Stimulated activated CD4-positive, alpha-beta T cell treated with anti-CD3 and anti-CD28 coated beads, TNF-alpha, amount 100 ng/mL, for 48 hours (primary cell): ENCODE data around the gene KANK2.
"Not testable (repeated sequence)": the region's sequence is repeated elsewhere in the genome, so short reads cannot be mapped to it uniquely, and the experiment has no call there.

Source experiments
- DNase-seq, 3 donors: peaks; one replicate each; pipeline ENCODE4 v3.0.0-alpha.2; 2020; ENCODE audit warnings: low read depth in 3 of 3

The KANK2 gene

DNA sequence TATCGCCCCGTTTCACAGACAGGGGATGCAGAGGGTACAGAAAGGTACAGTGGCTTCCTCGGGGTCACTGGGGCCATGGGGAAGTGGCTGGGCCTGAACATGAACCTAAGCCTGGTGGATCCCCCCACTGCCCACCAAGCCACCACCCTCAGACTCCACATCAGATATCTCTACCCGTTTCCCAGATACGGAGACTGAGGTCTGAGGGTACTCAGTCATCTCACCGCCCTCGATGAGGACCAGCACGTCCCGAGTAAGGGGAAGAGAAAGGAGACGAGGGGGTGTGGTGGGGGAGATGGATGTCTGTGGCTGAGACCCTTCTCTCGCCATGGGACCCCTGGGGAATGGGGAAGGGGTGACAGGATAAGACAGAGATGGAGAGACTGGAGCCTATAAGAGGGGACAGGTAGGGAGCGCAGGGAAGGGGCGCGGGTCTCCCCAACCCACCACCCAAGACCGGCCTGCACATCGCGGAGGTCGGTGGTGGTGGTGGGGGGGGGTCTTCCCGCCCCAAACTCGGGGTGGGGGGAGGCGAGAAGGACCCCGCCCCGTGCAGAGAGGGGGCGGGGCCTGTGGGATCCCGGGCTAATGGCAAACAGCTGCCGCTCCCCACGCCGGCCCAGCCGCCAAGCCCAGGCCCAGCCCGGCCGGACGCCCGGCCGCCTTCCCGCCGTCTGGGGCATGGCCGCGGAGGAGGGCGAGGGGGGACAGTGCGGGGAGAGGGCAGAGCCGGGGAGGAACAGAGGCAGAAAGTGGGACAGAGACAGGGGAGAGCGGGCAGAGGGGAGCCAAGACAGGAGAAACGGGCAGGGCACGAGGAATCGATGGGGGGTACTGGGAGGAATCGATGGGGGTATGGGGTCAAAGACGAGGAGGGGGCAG is 698 bp downstream of the KANK2 start:
- no peak for DNase-seq

DNA sequence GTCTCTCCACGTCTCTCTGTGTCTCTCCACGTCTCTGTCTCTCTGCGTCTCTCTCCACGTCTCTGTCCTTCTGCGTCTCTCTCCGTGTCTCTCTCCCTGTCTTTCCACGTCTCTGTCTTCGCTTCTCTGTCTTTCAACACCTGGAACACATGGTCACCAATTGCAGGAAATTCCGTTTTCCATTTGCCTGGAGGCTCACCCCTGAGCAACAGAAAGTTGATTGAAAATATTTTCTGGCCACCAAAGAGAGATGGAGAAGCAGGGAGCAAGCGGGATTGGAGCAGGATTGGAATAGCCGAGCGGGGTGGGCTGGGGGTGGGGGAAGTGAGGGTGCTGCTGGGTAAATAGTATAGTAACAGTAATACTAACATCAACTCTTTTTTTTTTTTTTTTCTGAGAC is 1.7 kb downstream of the KANK2 start:
- no peak for DNase-seq

DNA sequence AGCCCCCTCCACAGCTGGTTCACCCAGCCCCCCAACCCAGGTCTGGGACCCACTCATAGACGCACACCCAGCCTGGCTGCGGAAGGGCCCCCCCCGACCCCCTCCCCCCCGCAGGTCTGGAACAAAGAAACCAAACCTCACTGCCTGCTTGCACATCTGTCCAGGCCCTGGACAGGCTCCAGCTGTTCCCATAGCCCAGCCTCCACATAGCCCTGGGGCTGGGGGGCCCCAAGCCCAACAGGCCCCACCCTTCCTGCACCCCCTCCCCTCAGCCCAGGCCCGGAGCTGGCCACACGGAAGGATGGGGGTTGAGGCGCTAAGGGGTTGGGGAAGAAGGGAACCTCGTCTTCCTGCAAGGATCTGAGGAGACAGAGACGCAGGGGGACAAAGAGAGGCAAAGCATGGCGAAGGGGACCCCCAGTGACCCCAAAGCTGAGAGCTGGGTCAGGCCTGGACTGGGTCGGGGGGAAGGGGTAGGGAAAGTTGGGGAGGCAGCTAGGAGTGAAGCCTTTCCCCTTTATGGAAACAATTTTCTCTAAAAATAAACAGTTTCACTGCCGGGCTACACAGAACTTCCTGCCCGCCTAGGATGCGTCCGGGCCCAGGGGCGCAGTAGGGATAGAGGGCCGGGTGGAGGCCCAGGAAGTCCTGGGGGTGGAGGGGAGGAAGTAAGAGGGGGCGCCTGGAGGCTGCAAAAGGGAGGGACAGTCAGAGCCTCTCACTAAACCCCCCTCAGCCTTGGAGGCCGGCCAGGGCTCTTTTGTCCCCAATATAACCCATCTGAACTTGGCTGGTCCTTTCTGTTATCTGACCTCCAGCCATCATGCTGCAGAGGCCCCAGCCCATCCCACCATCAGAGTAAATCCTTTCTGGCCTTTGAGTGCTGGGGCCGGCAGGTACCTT is 2.4 kb downstream of the KANK2 start:
- DNase-seq: no peak

DNA sequence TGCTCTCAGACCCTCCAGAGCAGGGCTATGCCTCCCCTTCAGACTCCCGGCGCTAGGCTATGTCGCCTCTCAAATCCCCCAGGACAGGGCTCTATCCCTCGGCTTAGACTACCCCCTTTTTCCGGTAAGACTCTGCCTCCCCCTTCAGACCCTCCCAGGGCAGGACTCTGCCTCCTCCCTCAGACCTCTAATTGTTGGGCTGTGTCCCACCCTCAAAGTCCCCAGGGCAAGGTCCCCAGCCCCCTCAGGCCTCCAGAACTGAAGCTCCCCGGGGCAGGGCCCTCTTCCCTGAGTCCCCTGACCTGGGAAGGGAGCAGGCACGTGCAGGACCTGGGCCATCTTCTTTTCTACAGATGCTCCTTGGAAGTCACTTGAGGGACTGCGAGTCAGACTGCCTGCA is 3.2 kb downstream of the KANK2 start:
- no peak for DNase-seq

DNA sequence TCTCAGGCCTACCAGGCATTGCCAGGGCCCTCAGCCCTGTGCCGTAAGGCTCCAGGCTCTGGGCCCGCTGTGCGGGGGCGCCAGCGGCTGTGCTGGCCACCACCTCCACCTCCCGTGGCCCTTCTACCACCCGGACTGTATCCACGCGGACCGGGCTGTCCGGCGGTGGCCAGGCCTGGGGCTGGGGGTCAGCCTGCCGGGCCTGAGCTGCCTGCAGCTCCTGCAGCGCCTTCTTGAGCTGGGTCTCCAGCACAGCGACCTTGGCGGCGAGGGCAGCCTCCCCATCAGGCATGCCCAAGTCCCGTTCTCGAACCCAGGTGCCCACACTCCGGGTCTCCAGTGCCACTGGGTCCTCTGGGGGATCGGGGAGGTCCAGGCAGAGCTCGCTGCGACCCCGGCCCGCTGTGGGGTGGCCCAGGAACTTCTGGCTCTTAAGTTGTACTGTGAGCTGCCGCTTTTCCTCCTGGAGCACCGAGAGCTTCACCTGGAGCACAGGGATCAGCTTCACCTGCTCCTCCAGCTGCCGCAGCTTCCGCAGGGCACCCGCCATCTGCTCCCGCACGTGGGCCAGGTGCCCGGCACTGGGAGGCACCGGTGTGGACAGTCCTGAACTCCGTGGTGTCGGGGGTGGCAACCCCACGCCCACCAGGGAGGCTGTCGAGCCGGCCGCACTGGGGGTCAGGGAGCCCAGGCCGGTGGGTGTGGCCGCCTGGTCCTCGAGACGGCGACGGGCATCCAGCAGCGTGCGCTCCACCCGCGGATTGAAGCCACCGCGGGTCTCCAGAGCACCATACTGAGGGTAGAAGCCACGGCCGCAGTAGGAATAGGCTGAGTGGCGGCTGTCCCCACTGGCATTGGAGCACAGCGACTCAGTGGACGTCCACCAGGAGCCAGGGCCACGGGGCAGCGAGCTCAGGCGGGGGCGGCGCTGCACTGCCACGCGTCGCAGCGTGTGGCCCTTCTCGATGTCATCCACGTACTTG is 4.1 kb downstream of the KANK2 start:
- no peak for DNase-seq

DNA sequence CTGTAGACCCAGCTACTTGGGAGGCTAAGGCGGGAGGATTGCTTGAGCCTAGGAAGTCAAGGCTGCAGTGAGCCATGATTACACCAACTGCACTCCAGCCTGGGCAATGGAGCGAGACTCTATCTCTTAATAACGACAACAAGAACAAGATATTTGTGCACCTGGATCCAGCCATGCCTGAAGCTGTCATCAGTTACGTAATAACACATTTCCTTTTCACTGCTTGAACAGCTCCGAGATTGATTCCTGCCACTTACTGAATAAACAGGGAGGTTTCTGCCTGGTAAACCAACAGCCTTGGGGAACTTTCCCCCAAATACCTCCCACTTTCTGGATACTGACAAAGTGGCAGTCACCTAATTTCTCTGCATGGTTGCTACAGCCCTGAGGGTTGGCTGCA is 5.4 kb downstream of the KANK2 start:
- DNase-seq: no peak

DNA sequence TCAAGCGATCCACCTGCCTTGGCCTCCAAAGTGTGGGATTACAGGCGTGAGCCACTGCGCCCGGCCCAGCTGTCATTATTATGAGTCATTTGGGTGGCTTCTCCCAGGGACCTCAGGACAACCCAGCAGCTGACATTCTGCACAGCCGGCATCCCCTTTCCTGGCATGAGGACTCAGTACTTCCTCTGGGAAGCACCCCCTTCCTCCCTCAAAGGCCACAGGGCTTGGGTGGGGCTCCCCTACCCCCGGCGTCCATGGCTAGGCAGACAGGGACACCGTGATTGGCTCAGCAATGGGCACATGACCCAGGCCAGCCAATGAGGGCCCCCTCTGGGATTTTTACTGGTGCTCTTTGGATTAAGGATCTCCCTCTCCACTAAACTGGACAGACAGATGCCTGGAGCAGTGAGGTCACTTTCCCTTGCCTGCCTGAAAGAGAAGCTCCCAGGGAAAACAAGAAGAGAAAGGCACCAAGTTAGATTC is 6.0 kb downstream of the KANK2 start:
- no peak for DNase-seq

DNA sequence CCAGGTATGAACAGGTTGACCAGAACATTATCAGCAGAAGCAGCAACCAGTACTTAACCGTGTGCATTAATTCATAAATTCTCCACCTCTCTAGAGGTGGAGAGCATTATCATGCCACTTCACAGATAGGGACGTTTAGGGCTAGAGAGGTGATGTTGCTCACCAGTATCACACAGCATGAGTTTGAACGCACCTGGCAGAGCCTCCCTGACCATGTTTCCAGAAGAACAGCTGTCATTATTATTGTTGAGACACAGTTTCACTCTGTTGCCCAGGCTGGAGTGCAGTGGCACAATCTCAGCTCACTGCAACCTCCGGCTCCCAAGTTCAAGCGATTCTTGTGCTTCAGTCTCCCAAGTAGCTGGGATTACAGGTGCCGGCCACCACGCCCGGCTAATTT is 6.8 kb downstream of the KANK2 start:
- DNase-seq: no peak

DNA sequence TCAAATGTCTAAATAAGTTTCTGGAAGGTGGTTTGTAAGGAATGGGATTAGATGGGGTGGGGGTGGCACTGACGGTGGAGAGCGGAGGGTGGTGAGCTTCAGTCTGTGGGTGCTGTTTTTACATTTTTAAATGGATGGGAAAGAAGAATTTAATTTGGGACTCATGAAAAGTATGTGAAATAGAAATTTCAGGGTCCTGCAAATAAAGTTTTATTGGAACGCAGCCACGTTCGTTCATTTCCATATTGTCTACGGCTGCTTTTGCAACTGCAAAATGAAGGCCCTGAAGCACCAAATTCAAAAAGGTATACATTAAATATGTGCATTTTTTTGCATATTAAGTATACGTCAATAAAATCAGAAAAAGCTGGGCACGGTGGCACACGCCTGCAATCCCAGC is 9.9 kb downstream of the KANK2 start:
- DNase-seq: no peak

DNA sequence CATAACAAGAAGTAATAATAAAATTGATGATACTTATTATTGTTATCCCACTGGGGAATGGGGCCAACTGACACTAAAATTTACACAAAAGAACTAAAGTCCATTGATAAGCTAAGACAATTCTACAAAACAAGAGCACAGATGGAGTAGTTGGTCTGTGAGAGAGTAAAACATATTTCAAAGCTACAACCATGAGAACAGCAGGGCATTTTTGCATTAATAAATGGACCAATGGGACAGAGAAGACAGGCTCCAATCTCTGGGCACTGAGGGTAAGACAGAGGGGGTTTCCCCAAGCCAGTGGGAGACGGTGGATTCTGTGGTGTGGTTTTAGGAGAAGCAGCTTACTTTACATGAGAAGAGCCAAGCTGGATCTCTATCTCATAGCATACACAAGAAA is 14.4 kb downstream of the KANK2 start:
- DNase-seq: no peak

DNA sequence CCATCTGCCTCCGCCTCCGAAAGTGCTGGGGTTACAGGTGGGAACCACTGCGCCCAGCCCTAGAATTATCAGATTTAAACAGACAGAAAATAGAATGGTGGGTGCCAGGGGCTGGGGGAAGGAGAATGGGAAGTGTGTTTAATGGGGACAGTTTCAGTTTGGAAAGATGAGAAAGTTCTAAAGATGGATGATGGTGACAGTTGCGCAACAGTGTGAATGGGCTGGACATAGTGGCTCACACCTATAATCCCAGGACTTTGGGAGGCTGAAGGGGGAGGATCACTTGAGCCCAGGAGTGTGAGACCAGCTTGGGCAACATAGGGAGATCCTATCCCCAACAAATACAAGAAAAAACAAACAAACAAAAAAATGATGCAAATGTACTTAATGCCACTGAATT is 15.9 kb downstream of the KANK2 start:
- DNase-seq: no peak

DNA sequence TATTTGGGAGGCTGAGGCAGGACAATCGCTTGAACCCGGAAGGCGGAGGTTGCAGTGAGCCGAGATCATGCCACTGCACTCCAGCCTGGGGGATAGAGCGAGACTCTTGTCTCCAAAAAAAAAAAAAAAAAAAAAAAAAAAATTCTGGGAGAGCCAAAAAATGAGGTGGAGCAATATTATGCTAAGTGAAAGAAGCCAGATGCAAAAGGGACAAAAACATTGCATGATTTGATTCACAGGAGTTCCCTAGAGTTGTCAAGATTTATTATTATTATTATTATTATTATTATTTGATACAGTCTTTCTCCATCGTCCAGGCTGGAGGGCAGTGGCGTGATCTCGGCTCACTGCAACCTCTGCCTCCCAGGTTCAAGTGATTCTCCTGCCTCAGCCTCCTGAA is 16.4 kb downstream of the KANK2 start:
- DNase-seq: not testable (repeated sequence)

DNA sequence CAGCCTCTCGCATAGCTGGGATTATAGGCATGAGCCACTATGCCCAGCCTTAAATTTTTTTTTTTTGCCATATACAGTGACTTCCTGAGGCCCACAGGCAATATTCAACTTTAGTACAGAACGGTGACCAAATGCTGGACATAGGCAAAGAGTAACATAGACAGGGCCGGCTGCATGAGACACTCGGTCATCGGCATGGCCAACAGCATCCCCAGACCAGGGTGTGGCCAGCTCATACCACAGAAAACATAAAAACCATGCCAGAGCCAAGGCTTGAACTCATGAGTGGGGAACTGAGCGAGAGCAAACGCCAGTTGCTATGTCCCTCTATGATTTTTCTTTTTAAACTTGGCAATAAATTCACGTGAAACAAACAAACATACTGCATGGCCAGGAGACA is 17.0 kb downstream of the KANK2 start:
- DNase-seq: no peak

DNA sequence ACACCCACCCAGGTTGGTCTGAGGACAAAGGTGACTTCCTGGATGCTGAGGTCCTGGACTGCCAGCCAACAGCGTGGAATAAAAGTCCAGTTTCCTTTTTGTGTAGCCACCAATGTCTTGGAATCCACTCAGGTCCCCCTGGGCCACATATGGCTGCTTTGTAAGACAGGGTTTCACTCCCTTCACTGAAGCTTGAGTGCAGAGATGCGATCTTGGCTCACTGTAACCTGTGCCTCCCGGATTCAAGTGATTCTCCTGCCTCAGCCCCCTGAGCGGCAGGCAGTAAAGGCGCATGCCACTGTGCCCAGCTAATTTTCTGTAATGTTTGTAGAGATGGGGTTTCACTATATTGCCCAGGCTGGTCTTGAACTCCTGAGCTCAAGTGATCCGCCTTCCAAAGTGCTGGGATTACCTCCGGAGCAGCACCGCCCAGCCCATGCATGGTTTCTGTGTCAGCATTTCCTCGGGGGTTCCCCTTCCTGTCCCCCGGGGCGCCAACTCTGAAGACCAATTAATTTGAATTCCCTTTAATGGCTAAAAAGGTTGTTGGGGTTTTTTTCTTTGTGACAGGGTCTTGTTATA is 17.5 kb downstream of the KANK2 start:
- no peak for DNase-seq

DNA sequence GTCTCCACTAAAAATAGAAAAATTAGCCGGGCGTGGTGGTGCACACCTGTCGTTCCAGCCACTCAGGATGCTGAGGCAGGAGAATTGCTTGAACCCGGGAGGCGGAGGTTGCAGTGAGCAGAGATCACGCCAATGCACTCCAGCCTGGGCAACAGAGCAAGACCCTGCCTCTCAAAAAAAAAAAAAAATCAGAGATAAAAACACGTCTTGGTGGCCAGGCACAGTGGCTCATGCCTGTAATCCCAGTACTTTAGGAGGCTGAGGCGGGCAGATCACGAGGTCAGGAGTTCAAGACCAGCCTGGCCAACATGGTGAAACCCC is 18.2 kb downstream of the KANK2 start:
- not testable (repeated sequence) for DNase-seq

DNA sequence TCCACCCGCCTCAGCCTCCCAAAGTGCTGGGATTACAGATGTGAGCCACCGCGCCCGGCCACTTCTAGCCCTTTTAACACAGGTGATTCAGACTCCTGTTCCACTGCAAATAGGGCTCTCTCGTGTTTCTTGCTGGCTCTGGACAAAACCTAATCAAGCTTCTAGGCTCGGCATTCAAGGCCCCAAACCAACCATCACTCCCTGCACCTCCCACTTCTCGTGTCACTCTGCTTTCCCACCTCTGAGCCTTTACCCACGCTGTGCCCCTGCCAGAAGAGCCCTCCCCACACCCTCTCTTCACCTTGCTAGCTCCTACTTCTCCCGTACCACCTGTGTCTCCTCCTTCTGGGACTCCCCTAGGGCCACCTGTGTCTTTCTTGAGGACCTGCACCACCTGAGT is 19.8 kb downstream of the KANK2 start:
- DNase-seq: no peak

DNA sequence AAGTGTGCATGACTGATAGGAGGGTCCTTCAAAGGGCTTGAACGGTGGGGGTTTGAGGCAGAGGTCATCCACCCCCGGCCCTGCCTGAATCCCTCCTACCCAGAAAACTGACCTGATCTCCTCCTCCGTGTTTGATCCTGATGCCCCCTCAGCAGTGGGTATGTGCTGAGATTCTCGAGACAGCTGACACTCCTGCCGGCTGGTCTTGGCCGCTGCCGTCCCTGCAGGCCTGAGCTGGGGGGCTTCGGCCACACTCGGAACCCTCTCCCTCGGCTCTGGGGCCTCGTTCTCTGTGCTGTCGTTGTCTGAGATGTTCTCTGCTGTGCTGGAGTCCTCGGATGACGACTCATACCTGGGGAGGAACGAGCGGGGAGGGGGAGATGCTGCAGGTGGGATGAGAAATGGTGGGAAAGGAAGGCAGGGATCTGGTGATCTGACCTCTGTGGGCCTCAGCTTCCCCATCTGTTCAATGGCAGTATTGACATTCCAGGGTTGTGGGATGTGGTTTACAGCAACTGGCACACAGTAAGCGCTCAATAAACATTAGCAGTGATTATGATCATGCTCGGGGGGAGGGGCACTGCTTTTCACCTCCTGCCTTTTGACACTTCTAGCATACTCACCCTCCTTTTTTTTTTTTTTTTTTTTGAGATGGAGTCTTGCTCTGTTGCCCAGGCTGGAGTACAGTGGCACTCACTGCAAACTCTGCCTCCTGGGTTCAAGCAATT is 20.7 kb downstream of the KANK2 start:
- DNase-seq: no peak

DNA sequence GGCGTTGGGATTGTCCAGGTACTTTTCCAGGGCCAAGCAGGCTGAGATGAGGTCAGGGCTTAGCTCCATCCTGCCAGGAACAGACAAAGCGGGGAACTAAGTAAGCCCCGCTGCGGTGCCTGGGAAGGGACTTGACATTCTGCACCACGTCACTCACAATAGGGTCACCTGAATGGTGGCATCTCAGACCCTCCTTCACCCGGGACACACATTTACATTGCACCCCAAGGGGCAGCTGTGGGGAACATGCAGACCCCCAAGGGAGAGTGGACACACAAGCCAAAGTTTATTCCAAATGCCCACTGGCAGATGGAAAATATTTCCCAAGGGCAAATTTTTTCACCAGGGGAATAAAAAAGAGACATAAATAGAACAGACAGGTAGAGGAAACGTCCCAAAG is 21.4 kb downstream of the KANK2 start:
- no peak for DNase-seq

DNA sequence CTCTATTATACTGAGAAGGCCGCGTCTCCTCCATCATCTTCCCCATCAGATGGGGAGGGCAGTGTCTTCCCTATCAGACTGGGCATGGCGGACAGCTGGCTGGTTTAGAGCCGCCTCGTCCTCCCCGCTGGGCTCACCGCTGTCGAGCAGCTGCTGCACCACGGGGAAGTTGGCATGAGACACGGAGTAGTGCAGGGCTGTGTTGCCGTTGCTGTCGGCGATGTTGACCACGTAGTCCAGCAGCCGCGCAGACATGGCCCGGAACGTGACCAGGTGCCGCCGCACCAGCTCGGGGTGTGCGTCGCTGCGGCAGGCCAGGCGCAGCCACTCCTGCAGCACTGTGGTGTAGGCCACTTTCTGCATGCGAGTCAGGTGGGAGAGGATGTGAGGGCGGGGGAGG is 23.0 kb downstream of the KANK2 start:
- no peak for DNase-seq

DNA sequence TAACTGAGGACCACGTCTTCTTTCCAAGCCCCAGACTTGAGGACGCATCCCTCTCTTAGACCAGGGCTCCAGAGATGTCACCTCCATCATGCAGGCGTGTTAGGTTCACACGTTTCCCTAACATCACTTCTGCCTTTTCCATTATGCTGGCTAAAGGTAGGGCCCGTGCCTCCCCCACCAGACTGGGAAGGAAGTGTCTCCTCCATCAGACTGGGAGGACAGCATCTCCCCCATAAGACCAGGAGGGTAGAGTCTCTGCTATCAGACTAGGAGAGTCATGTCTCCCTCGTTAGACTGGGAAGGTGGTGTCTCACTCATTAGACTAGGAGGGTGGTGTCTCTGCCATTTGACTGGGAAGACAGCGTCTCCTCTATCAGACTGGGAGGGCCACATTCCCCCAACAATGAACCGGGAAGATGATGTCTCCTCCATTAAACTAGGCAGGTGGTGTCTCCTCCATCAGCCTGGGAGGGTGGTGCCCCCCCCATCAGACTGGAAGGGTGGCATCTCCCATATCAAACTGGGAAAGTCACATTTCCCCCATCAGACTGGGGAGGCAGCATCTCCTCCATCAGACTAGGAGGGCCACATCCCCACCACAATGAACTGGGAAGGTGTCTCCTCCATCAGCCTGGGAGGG is 23.7 kb downstream of the KANK2 start:
- no peak for DNase-seq
